Measurements from ENCODE around the gene PDE5A.

PDE5A gene

GRCh38 chr4:119657111-119657611, 28.6 kb upstream of the PDE5A start:
- peak; percentile 22 for DNase-seq (ENCODE audit: low read depth)
- no peak overlapping the region for H3K4me3 ChIP-seq (ENCODE audit: low read length)
- TF ChIP-seq CTCF (conservative IDR thresholded peaks at IDR 0.05; ENCODE audit: low read length) = no peak

GRCh38 chr4:119656342-119656741, 27.7 kb upstream of the PDE5A start:
- no peak overlapping the region for H3K4me3 ChIP-seq (ENCODE audit: low read length)
- no peak for TF ChIP-seq CTCF (conservative IDR thresholded peaks at IDR 0.05; ENCODE audit: low read length)
- DNase-seq (ENCODE audit: low read depth) = no peak

GRCh38 chr4:119655111-119655837, 26.7 kb upstream of the PDE5A start:
- no peak overlapping the region for H3K4me3 ChIP-seq (ENCODE audit: low read length)
- TF ChIP-seq CTCF (conservative IDR thresholded peaks at IDR 0.05; ENCODE audit: low read length) = no peak
- DNase-seq (ENCODE audit: low read depth) = no peak

GRCh38 chr4:119653990-119654389, 25.4 kb upstream of the PDE5A start:
- TF ChIP-seq CTCF (conservative IDR thresholded peaks at IDR 0.05; ENCODE audit: low read length) = no peak
- H3K4me3 ChIP-seq (ENCODE audit: low read length) = no peak overlapping the region
- no peak for DNase-seq (ENCODE audit: low read depth)

- no peak for TF ChIP-seq CTCF (conservative IDR thresholded peaks at IDR 0.05; ENCODE audit: low read length)
- DNase-seq (ENCODE audit: low read depth) = peak; percentile 47
- no peak overlapping the region for H3K4me3 ChIP-seq (ENCODE audit: low read length)
These were observed 24.4 kb upstream of the PDE5A start for GRCh38 chr4:119652998-119653397.

- no peak for DNase-seq (ENCODE audit: low read depth)
- H3K4me3 ChIP-seq (ENCODE audit: low read length) = no peak overlapping the region
- TF ChIP-seq CTCF (conservative IDR thresholded peaks at IDR 0.05; ENCODE audit: low read length) = no peak
These were observed 19.8 kb upstream of the PDE5A start for GRCh38 chr4:119648398-119648797.

GRCh38 chr4:119647558-119647957, 19.0 kb upstream of the PDE5A start:
- TF ChIP-seq CTCF (conservative IDR thresholded peaks at IDR 0.05; ENCODE audit: low read length) = no peak
- no peak overlapping the region for H3K4me3 ChIP-seq (ENCODE audit: low read length)
- peak; percentile 58 for DNase-seq (ENCODE audit: low read depth)

All from AG10803 (cell line).